HEK293 (cell line): ENCODE results near the gene CLDN3.

Experiments
- GLI4 ChIP-seq: fragments of 450-650 bp; formaldehyde crosslinking; IDR thresholded peaks from 2 replicates; pipeline ENCODE4 v1.5.1; 2016; ENCODE audit warnings: missing biosample characterization, missing genetic modification characterization
- KLF16 ChIP-seq: fragments of 450-650 bp; formaldehyde crosslinking; IDR thresholded peaks from 2 replicates; pipeline ENCODE4 v1.5.1; 2017; ENCODE audit warnings: missing biosample characterization, missing genetic modification characterization
- PRDM1 ChIP-seq: fragments of 450-650 bp; formaldehyde crosslinking; IDR thresholded peaks from 2 replicates; pipeline ENCODE4; 2016; ENCODE audit warnings: missing biosample characterization, missing genetic modification characterization
- YY1 ChIP-seq: fragments of 450-650 bp; formaldehyde crosslinking; IDR thresholded peaks from 2 replicates; pipeline ENCODE4 v1.5.1; 2018; ENCODE audit warnings: missing biosample characterization, missing genetic modification characterization
- ZBTB17 ChIP-seq: fragments of 450-650 bp; formaldehyde crosslinking; IDR thresholded peaks from 2 replicates; pipeline ENCODE4 v1.5.1; 2016; ENCODE audit warnings: missing biosample characterization, missing genetic modification characterization
- ZBTB7A ChIP-seq: fragments of 450-650 bp; formaldehyde crosslinking; IDR thresholded peaks from 2 replicates; pipeline ENCODE4 v1.5.1; 2016; ENCODE audit warnings: low read depth, missing biosample characterization, missing genetic modification characterization
- ZNF184 ChIP-seq: fragments of 450-650 bp; IDR thresholded peaks from 2 replicates; pipeline ENCODE4 v1.5.1; 2018; ENCODE audit warnings: missing biosample characterization, mild to moderate bottlenecking, missing genetic modification characterization
- ZNF341 ChIP-seq: fragments of 450-650 bp; formaldehyde crosslinking; IDR thresholded peaks from 2 replicates; pipeline ENCODE4; 2016; ENCODE audit warnings: low read depth, missing biosample characterization, missing genetic modification characterization
- ZNF37A ChIP-seq: fragments of 450-650 bp; IDR thresholded peaks from 2 replicates; pipeline ENCODE4 v1.5.1; 2018; ENCODE audit warnings: missing biosample characterization, missing genetic modification characterization
- ZNF473 ChIP-seq: fragments of 450-650 bp; formaldehyde crosslinking; IDR thresholded peaks from 2 replicates; pipeline ENCODE4 v1.5.1; 2017; ENCODE audit warnings: missing biosample characterization, missing genetic modification characterization
- ZNF510 ChIP-seq: fragments of 450-650 bp; formaldehyde crosslinking; IDR thresholded peaks from 2 replicates; pipeline ENCODE4 v1.5.1; 2018; ENCODE audit warnings: mild to moderate bottlenecking, missing genetic modification characterization, missing biosample characterization; ENCODE audit not compliant: insufficient replicate concordance
- ZNF600 ChIP-seq: fragments of 450-650 bp; formaldehyde crosslinking; IDR thresholded peaks from 2 replicates; pipeline ENCODE4 v1.5.1; 2016; ENCODE audit warnings: missing biosample characterization, missing genetic modification characterization
- ZNF664 ChIP-seq: fragments of 450-650 bp; formaldehyde crosslinking; IDR thresholded peaks from 2 replicates; pipeline ENCODE4 v1.5.1; 2016; ENCODE audit warnings: missing biosample characterization, missing genetic modification characterization
- ZNF677 ChIP-seq: fragments of 450-650 bp; IDR thresholded peaks from 2 replicates; pipeline ENCODE4 v1.5.0; 2018; ENCODE audit warnings: missing biosample characterization, mild to moderate bottlenecking, missing genetic modification characterization, moderate library complexity
- ZNF768 ChIP-seq: fragments of 450-650 bp; formaldehyde crosslinking; IDR thresholded peaks from 2 replicates; pipeline ENCODE4 v1.5.1; 2018; ENCODE audit warnings: missing biosample characterization, mild to moderate bottlenecking, missing genetic modification characterization
- TF ChIP-seq, protein P1 (sequence below): fragments of 450-650 bp; formaldehyde crosslinking; IDR thresholded peaks from 2 replicates; pipeline ENCODE4 v1.5.1; 2017; ENCODE audit warnings: missing biosample characterization, missing genetic modification characterization
- TF ChIP-seq, protein P2 (sequence below): fragments of 450-650 bp; formaldehyde crosslinking; IDR thresholded peaks from 2 replicates; pipeline ENCODE4 v1.5.1; 2016; ENCODE audit warnings: missing biosample characterization, missing genetic modification characterization
- TF ChIP-seq, protein P3 (sequence below): fragments of 450-650 bp; formaldehyde crosslinking; IDR thresholded peaks from 2 replicates; pipeline ENCODE4 v1.5.1; 2016; ENCODE audit warnings: missing biosample characterization, missing genetic modification characterization, borderline replicate concordance
- TF ChIP-seq, protein P4 (sequence below): fragments of 450-650 bp; formaldehyde crosslinking; IDR thresholded peaks from 2 replicates; pipeline ENCODE4 v1.5.1; 2017; ENCODE audit warnings: missing biosample characterization, missing genetic modification characterization
- TF ChIP-seq, protein P5 (sequence below): fragments of 450-650 bp; formaldehyde crosslinking; IDR thresholded peaks from 2 replicates; pipeline ENCODE4 v1.5.1; 2016; ENCODE audit warnings: missing biosample characterization, missing genetic modification characterization
- TF ChIP-seq, protein P6 (sequence below): fragments of 450-650 bp; formaldehyde crosslinking; IDR thresholded peaks from 2 replicates; pipeline ENCODE4 v1.5.1; 2016; ENCODE audit warnings: missing biosample characterization, missing genetic modification characterization
- TF ChIP-seq, protein P7 (sequence below): fragments of 450-650 bp; formaldehyde crosslinking; IDR thresholded peaks from 2 replicates; pipeline ENCODE4 v1.5.1; 2016; ENCODE audit warnings: missing biosample characterization, missing genetic modification characterization

Gene CLDN3

DNA sequence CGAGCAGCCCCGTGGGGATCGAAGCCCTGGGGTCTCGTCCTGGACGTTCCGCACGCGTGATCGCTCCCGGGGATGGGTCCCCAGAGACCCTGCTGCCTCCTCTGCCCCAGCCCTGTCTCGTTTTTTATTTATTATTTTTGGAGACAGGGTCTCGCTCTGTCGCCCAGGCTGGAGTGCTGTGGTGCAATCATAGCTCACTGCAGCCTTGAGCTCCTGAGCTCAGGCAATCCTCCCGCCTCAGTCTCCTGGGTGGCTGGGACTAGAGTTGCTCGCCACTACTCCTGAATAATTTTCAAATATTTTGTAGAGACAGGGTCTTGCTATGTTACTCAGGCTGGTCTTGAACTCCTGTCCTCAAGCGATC lies 50.3 kb downstream of the CLDN3 start (continued):
- TF ChIP-seq, protein P1, sequence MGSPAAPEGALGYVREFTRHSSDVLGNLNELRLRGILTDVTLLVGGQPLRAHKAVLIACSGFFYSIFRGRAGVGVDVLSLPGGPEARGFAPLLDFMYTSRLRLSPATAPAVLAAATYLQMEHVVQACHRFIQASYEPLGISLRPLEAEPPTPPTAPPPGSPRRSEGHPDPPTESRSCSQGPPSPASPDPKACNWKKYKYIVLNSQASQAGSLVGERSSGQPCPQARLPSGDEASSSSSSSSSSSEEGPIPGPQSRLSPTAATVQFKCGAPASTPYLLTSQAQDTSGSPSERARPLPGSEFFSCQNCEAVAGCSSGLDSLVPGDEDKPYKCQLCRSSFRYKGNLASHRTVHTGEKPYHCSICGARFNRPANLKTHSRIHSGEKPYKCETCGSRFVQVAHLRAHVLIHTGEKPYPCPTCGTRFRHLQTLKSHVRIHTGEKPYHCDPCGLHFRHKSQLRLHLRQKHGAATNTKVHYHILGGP (tag by site-specific recombination), result no peak
- TF ChIP-seq ZBTB7A (tag by site-specific recombination), result no peak
- no peak for TF ChIP-seq GLI4 (tag by site-specific recombination)
- TF ChIP-seq ZNF600 (tag by site-specific recombination), result no peak
- no peak for TF ChIP-seq ZNF37A (tag by site-specific recombination)
- TF ChIP-seq ZNF510 (tag by site-specific recombination), result no peak
- peak; percentile 39; the same call in 1 of the 2 replicates for TF ChIP-seq ZBTB17 (tag by site-specific recombination)
- TF ChIP-seq, protein P2, sequence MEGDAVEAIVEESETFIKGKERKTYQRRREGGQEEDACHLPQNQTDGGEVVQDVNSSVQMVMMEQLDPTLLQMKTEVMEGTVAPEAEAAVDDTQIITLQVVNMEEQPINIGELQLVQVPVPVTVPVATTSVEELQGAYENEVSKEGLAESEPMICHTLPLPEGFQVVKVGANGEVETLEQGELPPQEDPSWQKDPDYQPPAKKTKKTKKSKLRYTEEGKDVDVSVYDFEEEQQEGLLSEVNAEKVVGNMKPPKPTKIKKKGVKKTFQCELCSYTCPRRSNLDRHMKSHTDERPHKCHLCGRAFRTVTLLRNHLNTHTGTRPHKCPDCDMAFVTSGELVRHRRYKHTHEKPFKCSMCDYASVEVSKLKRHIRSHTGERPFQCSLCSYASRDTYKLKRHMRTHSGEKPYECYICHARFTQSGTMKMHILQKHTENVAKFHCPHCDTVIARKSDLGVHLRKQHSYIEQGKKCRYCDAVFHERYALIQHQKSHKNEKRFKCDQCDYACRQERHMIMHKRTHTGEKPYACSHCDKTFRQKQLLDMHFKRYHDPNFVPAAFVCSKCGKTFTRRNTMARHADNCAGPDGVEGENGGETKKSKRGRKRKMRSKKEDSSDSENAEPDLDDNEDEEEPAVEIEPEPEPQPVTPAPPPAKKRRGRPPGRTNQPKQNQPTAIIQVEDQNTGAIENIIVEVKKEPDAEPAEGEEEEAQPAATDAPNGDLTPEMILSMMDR (tag by site-specific recombination), result no peak
- TF ChIP-seq, protein P3, sequence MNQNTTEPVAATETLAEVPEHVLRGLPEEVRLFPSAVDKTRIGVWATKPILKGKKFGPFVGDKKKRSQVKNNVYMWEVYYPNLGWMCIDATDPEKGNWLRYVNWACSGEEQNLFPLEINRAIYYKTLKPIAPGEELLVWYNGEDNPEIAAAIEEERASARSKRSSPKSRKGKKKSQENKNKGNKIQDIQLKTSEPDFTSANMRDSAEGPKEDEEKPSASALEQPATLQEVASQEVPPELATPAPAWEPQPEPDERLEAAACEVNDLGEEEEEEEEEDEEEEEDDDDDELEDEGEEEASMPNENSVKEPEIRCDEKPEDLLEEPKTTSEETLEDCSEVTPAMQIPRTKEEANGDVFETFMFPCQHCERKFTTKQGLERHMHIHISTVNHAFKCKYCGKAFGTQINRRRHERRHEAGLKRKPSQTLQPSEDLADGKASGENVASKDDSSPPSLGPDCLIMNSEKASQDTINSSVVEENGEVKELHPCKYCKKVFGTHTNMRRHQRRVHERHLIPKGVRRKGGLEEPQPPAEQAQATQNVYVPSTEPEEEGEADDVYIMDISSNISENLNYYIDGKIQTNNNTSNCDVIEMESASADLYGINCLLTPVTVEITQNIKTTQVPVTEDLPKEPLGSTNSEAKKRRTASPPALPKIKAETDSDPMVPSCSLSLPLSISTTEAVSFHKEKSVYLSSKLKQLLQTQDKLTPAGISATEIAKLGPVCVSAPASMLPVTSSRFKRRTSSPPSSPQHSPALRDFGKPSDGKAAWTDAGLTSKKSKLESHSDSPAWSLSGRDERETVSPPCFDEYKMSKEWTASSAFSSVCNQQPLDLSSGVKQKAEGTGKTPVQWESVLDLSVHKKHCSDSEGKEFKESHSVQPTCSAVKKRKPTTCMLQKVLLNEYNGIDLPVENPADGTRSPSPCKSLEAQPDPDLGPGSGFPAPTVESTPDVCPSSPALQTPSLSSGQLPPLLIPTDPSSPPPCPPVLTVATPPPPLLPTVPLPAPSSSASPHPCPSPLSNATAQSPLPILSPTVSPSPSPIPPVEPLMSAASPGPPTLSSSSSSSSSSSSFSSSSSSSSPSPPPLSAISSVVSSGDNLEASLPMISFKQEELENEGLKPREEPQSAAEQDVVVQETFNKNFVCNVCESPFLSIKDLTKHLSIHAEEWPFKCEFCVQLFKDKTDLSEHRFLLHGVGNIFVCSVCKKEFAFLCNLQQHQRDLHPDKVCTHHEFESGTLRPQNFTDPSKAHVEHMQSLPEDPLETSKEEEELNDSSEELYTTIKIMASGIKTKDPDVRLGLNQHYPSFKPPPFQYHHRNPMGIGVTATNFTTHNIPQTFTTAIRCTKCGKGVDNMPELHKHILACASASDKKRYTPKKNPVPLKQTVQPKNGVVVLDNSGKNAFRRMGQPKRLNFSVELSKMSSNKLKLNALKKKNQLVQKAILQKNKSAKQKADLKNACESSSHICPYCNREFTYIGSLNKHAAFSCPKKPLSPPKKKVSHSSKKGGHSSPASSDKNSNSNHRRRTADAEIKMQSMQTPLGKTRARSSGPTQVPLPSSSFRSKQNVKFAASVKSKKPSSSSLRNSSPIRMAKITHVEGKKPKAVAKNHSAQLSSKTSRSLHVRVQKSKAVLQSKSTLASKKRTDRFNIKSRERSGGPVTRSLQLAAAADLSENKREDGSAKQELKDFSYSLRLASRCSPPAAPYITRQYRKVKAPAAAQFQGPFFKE (tag by site-specific recombination), result no peak
- TF ChIP-seq ZNF677 (tag by site-specific recombination), result no peak
- no peak for TF ChIP-seq ZNF341 (tag by site-specific recombination)
- TF ChIP-seq, protein P4, sequence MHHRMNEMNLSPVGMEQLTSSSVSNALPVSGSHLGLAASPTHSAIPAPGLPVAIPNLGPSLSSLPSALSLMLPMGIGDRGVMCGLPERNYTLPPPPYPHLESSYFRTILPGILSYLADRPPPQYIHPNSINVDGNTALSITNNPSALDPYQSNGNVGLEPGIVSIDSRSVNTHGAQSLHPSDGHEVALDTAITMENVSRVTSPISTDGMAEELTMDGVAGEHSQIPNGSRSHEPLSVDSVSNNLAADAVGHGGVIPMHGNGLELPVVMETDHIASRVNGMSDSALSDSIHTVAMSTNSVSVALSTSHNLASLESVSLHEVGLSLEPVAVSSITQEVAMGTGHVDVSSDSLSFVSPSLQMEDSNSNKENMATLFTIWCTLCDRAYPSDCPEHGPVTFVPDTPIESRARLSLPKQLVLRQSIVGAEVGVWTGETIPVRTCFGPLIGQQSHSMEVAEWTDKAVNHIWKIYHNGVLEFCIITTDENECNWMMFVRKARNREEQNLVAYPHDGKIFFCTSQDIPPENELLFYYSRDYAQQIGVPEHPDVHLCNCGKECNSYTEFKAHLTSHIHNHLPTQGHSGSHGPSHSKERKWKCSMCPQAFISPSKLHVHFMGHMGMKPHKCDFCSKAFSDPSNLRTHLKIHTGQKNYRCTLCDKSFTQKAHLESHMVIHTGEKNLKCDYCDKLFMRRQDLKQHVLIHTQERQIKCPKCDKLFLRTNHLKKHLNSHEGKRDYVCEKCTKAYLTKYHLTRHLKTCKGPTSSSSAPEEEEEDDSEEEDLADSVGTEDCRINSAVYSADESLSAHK (tag by site-specific recombination), result no peak
- TF ChIP-seq ZNF664 (tag by site-specific recombination), result no peak
- 0 out of 2 replicates have a peak, but pooled peaks have one; percentile 19 for TF ChIP-seq ZNF768
- no peak for TF ChIP-seq YY1 (tag by site-specific recombination)
- TF ChIP-seq, protein P5, sequence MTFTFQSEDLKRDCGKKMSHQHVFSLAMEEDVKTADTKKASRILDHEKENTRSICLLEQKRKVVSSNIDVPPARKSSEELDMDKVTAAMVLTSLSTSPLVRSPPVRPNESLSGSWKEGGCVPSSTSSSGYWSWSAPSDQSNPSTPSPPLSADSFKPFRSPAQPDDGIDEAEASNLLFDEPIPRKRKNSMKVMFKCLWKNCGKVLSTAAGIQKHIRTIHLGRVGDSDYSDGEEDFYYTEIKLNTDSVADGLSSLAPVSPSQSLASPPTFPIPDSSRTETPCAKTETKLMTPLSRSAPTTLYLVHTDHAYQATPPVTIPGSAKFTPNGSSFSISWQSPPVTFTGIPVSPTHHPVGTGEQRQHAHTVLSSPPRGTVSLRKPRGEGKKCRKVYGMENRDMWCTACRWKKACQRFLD (tag by site-specific recombination), result no peak
- TF ChIP-seq, protein P6, sequence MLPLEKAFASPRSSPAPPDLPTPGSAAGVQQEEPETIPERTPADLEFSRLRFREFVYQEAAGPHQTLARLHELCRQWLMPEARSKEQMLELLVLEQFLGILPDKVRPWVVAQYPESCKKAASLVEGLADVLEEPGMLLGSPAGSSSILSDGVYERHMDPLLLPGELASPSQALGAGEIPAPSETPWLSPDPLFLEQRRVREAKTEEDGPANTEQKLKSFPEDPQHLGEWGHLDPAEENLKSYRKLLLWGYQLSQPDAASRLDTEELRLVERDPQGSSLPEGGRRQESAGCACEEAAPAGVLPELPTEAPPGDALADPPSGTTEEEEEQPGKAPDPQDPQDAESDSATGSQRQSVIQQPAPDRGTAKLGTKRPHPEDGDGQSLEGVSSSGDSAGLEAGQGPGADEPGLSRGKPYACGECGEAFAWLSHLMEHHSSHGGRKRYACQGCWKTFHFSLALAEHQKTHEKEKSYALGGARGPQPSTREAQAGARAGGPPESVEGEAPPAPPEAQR (tag by site-specific recombination), result no peak
- TF ChIP-seq, protein P7, sequence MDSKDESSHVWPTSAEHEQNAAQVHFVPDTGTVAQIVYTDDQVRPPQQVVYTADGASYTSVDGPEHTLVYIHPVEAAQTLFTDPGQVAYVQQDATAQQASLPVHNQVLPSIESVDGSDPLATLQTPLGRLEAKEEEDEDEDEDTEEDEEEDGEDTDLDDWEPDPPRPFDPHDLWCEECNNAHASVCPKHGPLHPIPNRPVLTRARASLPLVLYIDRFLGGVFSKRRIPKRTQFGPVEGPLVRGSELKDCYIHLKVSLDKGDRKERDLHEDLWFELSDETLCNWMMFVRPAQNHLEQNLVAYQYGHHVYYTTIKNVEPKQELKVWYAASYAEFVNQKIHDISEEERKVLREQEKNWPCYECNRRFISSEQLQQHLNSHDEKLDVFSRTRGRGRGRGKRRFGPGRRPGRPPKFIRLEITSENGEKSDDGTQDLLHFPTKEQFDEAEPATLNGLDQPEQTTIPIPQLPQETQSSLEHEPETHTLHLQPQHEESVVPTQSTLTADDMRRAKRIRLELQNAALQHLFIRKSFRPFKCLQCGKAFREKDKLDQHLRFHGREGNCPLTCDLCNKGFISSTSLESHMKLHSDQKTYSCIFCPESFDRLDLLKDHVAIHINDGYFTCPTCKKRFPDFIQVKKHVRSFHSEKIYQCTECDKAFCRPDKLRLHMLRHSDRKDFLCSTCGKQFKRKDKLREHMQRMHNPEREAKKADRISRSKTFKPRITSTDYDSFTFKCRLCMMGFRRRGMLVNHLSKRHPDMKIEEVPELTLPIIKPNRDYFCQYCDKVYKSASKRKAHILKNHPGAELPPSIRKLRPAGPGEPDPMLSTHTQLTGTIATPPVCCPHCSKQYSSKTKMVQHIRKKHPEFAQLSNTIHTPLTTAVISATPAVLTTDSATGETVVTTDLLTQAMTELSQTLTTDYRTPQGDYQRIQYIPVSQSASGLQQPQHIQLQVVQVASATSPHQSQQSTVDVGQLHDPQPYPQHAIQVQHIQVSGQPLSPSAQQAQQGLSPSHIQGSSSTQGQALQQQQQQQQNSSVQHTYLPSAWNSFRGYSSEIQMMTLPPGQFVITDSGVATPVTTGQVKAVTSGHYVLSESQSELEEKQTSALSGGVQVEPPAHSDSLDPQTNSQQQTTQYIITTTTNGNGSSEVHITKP (tag by site-specific recombination), result no peak
- TF ChIP-seq ZNF473 (tag by site-specific recombination), result no peak
- TF ChIP-seq PRDM1 (tag by site-specific recombination), result no peak
- no peak for TF ChIP-seq KLF16 (tag by site-specific recombination)
- no peak for TF ChIP-seq ZNF184 (tag by site-specific recombination)
